ENCODE data around the gene KDM6B.

Gene KDM6B

DNA sequence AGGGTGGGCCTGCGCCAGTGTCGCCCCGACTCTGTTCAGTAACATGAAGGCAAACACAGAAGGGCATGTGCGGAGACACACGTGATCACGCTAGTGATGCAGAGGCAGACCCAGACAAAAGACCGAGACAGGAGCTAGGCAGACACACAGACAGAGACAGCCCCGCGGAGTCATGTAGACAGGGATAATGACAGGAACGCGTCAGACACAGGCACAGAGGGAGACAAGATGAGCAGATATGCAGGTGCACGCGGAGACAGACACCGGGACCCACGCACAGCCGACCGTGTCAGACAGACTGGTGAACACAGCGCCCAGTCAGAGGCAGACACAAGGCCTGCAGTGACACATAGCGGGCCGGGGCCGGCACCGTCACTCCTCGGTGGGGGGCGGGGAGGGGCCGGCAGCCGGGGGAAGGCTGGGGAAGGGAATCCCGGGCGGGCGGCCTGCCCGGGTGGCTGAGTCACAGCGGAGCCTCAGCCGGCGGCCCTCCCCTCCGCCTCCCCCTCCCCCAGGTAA, 7.4 kb downstream of the KDM6B start:
- peak; percentile 85 for DNase-seq

DNA sequence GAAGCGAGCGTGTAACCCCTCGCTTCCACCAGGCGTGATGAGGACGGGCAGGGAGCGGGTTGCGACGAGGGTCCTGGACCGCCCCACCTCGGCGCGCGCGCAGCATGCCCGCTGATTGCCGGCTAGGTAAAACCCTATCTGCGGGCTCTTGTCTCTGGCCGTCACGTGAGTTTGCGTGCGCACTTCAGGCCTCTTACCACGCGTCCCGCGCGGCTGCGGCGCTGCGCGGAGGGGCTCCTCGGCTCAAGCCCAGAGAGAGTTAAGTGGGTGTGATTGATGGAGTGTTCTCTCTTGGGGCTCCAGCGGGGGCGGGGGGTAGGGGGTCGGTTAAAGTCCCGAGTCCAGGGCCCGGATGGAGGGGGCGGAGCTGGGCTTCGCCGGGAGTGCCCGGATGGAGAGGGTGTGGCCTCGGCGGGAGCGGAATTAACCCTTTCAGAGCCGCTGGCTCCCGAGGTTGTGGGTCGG, 7.9 kb downstream of the KDM6B start:
- peak; percentile 87 for DNase-seq

DNA sequence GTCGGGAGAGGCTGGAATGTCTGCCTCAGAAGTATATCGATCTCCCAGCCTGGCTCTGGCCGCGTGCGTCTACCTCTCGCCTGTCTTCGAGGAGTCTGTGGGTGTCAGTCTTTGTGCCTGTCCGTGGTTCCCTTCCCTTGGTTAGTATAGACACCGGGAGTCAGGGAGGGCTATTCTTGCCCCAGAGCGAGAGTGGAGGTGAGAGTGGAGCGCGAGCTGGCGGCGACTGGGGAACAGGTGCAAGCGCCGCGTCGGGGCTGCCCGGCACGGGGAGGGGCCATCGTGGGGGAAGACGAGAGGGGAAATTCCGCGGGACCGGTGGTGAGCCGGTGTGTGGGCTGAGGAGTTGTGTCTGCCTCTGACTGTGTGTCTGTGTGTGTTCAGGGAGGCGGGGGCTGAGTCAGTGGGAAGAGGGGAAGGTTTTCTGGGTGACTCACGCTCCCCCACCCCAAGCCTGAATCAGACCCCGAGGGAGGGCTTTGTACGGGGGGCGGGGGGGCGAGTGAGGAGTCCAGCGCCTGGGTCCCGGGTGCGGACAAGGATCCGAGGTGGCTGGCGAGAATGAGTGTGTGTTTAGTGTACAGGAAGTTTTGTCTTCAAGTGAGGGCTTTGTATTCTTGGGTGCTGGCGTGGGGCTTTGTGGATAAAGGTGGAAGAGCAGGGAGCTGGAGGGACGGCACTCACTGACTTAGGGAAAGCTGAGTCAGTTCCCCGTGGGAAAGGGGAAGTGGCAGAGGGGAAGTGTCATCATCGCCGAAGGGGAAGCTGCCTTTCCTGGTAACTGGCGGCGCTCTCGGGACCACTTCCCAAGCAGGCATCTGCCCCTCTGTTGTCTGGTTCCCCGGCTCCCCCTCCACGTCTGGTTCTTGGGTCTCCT, 8.6 kb downstream of the KDM6B start:
- DNase-seq = no peak

DNA sequence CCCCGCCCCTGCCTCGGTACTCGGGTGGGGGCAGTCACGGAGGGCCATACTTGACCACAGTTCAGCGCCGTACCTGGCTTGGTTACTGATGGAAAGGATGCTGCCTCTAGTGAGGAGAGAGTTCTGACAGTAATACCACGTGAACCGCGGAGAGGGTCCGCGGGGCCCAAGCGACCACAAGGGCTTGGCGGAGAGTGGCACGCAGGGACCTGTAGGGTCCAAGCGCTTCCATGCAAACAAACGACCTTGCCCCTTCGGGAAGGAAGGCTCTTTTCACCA, 9.2 kb downstream of the KDM6B start:
- DNase-seq = no peak

DNA sequence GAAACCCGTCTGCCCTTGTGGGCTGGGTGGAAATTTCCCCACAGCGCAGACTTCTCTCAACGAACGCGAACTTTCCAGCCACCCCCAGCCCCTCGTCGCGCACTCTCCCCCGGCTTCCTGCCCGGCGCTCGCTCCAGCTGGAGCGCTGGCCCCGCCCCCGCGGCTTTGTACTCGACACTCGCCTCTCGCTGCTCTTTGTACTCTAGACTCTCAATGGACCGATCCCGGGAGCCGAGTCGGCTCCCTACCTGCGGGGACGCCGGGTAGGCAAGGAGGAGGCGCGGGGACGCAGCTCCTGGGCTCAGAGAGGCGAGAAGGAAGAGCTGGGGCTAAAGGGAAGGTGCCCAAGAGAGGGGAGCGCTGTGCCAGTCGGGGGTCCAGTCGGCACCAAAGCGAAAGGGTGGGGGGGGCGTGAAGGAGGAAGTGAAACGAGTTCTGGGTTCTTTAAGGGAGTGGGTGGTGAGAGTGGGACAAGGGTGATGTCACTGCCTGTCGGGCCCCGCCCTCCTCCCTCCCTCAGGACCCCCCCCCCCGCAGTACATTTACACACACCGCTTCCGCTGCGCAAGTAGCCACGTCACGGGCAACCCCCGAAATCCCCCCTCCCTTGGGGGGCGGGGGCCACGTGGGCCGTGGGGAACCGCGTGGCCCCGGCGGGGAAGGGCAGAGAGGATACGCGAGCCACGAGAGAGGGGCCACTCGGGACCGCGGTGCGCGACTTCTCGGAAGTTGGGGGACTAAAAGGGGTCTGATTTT, 9.7 kb downstream of the KDM6B start:
- DNase-seq = peak; percentile 74

DNA sequence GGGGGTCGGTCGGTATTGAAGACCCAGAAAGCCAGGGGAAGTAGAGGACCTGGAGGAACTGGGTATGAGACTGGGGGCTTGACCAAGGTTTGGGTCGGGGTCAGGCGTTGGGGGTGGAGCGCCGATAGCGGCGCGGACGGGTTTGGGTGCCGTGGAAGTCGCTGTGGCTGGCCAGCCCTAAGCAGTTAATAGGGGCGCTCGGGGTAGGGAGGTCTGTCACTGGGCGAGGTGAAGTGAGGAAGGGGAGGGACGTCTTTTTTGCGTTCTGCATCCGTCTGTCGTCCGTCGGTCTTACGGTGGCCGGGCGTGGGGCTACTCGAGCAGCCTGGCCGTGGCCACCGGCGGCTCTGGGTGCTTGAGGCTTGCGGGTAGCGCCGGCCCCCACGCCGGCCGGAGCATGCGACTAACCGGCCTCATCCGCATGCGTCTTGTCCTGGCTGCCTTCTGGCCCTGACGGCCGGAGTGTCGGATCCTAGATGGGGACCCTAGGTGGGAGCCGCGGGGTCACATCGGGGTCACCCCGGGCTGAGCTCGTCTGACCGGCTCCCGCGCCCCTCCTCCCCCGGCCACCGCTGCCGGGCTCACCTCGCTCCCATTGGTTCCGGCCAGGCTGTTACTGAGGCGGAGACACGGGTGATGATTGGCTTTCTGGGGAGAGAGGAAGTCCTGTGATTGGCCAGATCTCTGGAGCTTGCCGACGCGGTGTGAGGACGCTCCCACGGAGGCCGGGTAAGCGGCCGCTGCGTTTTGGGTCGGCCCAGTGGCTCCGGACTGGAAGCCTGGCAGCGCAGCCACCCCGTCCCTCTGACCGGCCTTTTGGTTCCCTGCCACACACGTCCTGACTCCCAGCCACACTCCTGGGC, 10.5 kb downstream of the KDM6B start:
- DNase-seq = peak; percentile 97

DNA sequence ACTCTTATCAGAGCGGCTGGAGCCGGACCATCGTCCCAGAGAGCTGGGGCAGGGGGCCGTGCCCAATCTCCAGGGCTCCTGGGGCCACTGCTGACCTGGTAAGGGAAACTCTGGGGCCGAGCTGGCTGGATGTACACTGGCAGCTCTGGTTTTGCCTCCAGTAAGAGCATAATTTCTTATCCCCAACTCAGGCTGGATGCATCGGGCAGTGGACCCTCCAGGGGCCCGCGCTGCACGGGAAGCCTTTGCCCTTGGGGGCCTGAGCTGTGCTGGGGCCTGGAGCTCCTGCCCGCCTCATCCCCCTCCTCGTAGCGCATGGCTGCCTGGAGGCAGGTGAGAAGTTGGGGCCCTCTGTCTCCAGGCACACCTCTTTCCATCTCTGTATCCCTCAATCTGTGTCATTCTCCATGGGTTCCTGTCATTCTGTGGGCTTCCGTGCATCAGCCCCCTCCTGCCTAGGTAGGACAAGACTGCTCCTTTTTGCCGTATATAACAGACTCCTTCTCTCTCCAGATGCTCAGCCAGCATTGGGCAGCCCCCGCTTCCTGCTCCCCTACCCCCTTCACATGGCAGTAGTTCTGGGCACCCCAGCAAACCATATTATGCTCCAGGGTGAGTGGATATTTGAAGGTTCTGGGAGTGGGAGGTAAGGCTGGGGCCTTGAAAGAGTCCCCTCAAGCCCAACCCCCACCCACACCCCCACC, 11.5 kb downstream of the KDM6B start:
- DNase-seq = no peak

DNA sequence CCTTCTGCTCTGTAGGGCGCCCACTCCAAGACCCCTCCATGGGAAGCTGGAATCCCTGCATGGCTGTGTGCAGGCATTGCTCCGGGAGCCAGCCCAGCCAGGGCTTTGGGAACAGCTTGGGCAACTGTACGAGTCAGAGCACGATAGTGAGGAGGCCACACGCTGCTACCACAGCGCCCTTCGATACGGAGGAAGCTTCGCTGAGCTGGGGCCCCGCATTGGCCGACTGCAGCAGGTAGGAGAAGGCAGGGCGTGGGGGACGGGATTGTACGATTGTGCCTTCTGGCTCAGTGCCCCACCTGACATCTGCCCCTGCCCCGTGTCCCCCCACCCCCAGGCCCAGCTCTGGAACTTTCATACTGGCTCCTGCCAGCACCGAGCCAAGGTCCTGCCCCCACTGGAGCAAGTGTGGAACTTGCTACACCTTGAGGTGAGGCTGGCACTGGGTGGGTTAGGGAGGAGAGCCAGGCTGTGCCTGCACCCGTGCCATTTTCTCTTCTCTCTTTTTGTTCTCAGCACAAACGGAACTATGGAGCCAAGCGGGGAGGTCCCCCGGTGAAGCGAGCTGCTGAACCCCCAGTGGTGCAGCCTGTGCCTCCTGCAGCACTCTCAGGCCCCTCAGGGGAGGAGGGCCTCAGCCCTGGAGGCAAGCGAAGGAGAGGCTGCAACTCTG, 12.2 kb downstream of the KDM6B start:
- no peak for DNase-seq

DNA sequence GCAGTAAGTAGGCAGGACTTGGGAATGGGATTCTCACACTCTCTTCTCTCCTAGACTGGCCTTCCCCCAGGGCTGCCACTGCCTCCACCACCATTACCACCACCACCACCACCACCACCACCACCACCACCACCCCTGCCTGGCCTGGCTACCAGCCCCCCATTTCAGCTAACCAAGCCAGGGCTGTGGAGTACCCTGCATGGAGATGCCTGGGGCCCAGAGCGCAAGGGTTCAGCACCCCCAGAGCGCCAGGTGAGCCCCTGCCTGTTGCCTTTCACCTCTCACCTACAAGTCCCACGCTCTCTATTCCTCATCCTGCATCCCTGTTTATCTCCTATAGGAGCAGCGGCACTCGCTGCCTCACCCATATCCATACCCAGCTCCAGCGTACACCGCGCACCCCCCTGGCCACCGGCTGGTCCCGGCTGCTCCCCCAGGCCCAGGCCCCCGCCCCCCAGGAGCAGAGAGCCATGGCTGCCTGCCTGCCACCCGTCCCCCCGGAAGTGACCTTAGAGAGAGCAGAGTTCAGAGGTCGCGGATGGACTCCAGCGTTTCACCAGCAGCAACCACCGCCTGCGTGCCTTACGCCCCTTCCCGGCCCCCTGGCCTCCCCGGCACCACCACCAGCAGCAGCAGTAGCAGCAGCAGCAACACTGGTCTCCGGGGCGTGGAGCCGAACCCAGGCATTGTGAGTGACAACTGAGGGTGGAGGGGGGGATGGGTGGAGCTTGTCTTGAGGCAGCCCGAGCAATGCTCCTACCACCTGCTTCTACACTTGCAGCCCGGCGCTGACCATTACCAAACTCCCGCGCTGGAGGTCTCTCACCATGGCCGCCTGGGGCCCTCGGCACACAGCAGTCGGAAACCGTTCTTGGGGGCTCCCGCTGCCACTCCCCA, 13.0 kb downstream of the KDM6B start:
- DNase-seq = no peak

DNA sequence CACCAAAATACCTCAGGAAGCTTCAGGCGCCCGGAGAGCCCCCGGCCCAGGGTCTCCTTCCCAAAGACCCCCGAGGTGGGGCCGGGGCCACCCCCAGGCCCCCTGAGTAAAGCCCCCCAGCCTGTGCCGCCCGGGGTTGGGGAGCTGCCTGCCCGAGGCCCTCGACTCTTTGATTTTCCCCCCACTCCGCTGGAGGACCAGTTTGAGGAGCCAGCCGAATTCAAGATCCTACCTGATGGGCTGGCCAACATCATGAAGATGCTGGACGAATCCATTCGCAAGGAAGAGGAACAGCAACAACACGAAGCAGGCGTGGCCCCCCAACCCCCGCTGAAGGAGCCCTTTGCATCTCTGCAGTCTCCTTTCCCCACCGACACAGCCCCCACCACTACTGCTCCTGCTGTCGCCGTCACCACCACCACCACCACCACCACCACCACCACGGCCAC, 14.1 kb downstream of the KDM6B start:
- no peak for DNase-seq

DNA sequence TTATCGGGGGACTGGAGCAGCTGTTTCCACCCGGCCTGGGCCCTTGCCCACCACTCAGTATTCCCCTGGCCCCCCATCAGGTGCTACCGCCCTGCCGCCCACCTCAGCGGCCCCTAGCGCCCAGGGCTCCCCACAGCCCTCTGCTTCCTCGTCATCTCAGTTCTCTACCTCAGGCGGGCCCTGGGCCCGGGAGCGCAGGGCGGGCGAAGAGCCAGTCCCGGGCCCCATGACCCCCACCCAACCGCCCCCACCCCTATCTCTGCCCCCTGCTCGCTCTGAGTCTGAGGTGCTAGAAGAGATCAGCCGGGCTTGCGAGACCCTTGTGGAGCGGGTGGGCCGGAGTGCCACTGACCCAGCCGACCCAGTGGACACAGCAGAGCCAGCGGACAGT, 14.7 kb downstream of the KDM6B start:
- DNase-seq = no peak

DNA sequence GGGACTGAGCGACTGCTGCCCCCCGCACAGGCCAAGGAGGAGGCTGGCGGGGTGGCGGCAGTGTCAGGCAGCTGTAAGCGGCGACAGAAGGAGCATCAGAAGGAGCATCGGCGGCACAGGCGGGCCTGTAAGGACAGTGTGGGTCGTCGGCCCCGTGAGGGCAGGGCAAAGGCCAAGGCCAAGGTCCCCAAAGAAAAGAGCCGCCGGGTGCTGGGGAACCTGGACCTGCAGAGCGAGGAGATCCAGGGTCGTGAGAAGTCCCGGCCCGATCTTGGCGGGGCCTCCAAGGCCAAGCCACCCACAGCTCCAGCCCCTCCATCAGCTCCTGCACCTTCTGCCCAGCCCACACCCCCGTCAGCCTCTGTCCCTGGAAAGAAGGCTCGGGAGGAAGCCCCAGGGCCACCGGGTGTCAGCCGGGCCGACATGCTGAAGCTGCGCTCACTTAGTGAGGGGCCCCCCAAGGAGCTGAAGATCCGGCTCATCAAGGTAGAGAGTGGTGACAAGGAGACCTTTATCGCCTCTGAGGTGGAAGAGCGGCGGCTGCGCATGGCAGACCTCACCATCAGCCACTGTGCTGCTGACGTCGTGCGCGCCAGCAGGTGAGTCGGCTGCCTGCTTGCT, 15.2 kb downstream of the KDM6B start:
- DNase-seq = no peak

DNA sequence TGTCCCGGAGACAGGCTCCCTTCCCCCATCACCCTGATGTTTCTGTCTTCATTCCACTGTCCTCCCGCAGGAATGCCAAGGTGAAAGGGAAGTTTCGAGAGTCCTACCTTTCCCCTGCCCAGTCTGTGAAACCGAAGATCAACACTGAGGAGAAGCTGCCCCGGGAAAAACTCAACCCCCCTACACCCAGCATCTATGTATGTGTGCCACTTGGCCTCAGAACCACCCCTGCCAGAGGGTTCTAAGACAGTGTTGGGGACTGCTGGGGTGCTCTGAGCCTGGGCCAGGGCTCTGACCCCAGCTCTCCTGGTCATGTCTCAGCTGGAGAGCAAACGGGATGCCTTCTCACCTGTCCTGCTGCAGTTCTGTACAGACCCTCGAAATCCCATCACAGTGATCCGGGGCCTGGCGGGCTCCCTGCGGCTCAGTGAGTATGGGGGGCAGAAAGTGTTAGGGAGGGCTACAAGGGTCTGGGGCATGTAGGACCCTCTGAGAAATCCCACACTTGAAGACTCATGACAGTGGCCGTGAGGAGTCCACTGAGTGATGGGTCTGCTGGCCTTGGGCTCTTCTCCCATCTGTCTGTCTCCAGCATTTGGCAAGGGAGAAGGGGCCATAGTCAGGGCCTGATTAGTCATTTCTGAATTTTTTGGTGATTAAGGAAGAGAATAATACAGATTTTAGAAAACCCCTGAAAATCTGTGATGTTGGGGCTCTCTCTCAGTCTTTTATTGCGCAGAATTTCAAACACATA, 15.9 kb downstream of the KDM6B start:
- no peak for DNase-seq

DNA sequence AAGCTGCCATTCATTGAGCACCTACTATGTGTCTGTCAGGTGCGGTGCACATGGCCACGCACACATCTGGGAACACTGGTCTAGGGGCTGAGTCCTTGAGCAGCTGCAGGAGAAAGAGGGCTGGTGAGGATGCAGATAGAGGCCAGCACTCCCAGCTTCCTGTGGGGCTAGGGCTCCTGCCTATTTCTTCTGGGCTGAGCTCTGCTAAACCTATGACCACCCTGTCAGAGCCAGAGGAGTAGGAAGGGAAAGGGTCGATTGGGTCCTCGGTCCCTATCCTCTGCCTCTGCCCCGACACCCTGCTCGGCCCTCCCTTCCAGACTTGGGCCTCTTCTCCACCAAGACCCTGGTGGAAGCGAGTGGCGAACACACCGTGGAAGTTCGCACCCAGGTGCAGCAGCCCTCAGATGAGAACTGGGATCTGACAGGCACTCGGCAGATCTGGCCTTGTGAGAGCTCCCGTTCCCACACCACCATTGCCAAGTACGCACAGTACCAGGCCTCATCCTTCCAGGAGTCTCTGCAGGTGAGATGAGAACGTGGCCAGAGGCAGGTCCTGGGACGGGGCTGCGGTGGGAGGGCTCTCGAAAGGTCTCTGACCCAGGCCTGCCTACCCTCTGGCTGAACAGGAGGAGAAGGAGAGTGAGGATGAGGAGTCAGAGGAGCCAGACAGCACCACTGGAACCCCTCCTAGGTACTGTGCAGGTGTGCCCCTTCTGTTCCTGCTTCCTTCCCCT, 16.9 kb downstream of the KDM6B start:
- no peak for DNase-seq

DNA sequence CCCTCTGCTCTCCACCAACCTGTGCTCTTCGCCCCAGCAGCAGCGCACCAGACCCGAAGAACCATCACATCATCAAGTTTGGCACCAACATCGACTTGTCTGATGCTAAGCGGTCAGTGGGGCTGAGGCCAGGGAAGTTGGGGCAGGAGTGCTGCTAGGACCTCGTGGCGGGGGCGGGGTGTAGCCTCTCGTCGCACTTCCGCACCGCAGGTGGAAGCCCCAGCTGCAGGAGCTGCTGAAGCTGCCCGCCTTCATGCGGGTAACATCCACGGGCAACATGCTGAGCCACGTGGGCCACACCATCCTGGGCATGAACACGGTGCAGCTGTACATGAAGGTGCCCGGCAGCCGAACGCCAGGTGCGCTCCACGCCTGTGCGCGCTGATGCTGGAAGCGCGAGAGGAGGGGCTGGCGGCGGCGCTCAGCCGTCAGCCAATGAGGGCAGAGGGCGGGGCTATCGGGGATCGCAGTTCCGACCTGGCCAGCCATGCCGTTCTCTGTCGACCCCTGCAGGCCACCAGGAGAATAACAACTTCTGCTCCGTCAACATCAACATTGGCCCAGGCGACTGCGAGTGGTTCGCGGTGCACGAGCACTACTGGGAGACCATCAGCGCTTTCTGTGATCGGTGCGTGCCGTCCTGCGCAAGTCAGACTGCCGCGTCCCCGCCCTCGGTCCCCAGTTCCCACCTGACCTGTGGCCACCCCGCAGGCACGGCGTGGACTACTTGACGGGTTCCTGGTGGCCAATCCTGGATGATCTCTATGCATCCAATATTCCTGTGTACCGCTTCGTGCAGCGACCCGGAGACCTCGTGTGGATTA, 17.6 kb downstream of the KDM6B start:
- DNase-seq = peak; percentile 88

DNA sequence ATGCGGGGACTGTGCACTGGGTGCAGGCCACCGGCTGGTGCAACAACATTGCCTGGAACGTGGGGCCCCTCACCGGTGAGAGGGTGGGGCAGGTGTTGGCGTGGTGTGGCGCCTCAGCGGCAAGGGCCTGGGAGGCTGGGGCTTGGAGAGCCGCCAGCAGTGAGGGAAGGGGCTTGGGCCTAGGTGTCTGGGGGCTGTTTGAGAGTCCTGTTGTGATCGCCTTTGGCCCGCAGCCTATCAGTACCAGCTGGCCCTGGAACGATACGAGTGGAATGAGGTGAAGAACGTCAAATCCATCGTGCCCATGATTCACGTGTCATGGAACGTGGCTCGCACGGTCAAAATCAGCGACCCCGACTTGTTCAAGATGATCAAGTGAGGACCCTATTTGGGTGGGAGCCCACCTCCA, 18.2 kb downstream of the KDM6B start:
- no peak for DNase-seq

DNA sequence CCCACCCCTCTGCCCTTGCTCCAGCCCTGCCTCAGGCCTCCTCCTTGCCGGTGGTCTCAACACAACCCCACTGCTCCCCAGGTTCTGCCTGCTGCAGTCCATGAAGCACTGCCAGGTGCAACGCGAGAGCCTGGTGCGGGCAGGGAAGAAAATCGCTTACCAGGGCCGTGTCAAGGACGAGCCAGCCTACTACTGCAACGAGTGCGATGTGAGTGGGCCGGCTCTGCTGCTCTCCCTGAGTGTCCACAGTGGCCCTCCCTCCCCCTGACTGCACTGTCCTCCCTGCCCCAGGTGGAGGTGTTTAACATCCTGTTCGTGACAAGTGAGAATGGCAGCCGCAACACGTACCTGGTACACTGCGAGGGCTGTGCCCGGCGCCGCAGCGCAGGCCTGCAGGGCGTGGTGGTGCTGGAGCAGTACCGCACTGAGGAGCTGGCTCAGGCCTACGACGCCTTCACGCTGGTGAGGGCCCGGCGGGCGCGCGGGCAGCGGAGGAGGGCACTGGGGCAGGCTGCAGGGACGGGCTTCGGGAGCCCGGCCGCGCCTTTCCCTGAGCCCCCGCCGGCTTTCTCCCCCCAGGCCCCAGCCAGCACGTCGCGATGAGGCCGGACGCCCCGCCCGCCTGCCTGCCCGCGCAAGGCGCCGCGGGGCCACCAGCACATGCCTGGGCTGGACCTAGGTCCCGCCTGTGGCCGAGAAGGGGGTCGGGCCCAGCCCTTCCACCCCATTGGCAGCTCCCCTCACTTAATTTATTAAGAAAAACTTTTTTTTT, 19.1 kb downstream of the KDM6B start:
- no peak for DNase-seq

All from midbrain (tissue), 1 donor.